AG04450 (cell line): ENCODE data around the gene TET1. TPM values are rescaled to one million over a fixed set of nuclear protein-coding genes. Genes with fewer than 3 reads are reported as not detected.

Source experiments
- CTCF ChIA-PET: fragments of 300-600, 350-600 bp; formaldehyde crosslinking; extraction: SDS; loops from one replicate; lab custom pipeline; 2022; ENCODE audit warnings: antibody characterized with exemption, inconsistent platforms; lab: Charles Lee
- POLR2A ChIA-PET: fragments of 350-600 bp; formaldehyde crosslinking; extraction: SDS; loops from one replicate; lab custom pipeline; 2021; ENCODE audit warnings: antibody characterized with exemption, inconsistent platforms; lab: Yijun Ruan, JAX
- DNase-seq: peaks from one replicate; pipeline ENCODE4 v3.0.0-alpha.2; 2011; ENCODE audit warnings: low read depth, low spot score
- H3K27ac ChIP-seq: one replicate; pipeline ENCODE4 v1.5.1; 2012; ENCODE audit warnings: low read depth, low read length, control low read depth
- H3K27me3 ChIP-seq: one replicate; pipeline ENCODE4 v1.6.0; 2012; ENCODE audit warnings: low read length; ENCODE audit not compliant: control insufficient read depth, insufficient read depth
- H3K4me3 ChIP-seq: 2 replicates; pipeline ENCODE4 v1.5.1; 2011; ENCODE audit warnings: mild to moderate bottlenecking, low read depth, low read length, control low read depth
- H3K9me3 ChIP-seq: 2 replicates; pipeline ENCODE4 v1.5.1; 2012; ENCODE audit warnings: low read length; ENCODE audit not compliant: control insufficient read depth, insufficient read depth
- CTCF ChIP-seq: IDR thresholded peaks from 2 replicates; pipeline ENCODE4 v1.5.1; 2011; ENCODE audit warnings: low read depth, low read length, control low read depth, inconsistent platforms
- polyA plus RNA-seq: library from polyadenylated mRNA; depleted of rRNA; stranded (reverse); fragments of >200 nt; gene quantifications from 2 replicates; pipeline ENCODE4 v1.2.3, GENCODE V29; 2011

TET1 gene
- polyA plus RNA-seq, 1 experiment: 3.4 TPM

GRCh38 chr10:68526634-68527307 lies 33.4 kb upstream of the TET1 start:
- CTCF ChIA-PET: no interaction called here
- Histone ChIP-seq H3K27me3 (no peaks in the 10 kb centered on the region), H3K9me3 (no peaks in the 10 kb centered on the region), H3K4me3 (peak overlapping the region; percentile 85), H3K27ac (peak overlapping the region; percentile 31)
- no peak for DNase-seq
- no peak for TF ChIP-seq CTCF
- POLR2A ChIA-PET: no interaction called here

GRCh38 chr10:68536973-68537372 lies 23.2 kb upstream of the TET1 start:
- no peak for DNase-seq
- H3K27me3 ChIP-seq: no peaks in the 10 kb centered on the region
- H3K4me3 ChIP-seq: no peak overlapping the region
- TF ChIP-seq CTCF: no peak
- H3K27ac ChIP-seq: no peak overlapping the region
- H3K9me3 ChIP-seq: no peaks in the 10 kb centered on the region
- POLR2A ChIA-PET: no interaction called here
- CTCF ChIA-PET: interaction anchor here (0.6 to 1.5 kb wide), 2 partner anchors 13 to 14 kb away, joined by 4 to 9 read pairs; no protein-coding TSS in a partner anchor

- ChIA-PET POLR2A (no interaction called here), CTCF (no interaction called here)
- Histone ChIP-seq H3K27ac (no peak overlapping the region), H3K27me3 (no peaks in the 10 kb centered on the region), H3K9me3 (no peaks in the 10 kb centered on the region), H3K4me3 (no peak overlapping the region)
- TF ChIP-seq CTCF: no peak
- no peak for DNase-seq
Measured at GRCh38 chr10:68537796-68538195, 22.3 kb upstream of the TET1 start.

- Histone ChIP-seq H3K4me3 (no peak overlapping the region), H3K9me3 (no peaks in the 10 kb centered on the region), H3K27ac (peak overlapping the region; percentile 39), H3K27me3 (no peaks in the 10 kb centered on the region)
- DNase-seq: no peak
- TF ChIP-seq CTCF: no peak
- ChIA-PET POLR2A (interaction anchor here (0.6 kb wide), 1 partner anchor 71 kb away, joined by 3 read pairs; the partner anchor contains the start of gene DNA2), CTCF (interaction anchor here (0.6 to 2.1 kb wide), 2 partner anchors 9 to 145 kb away, joined by 3 to 7 read pairs; no protein-coding TSS in a partner anchor)
Measured at GRCh38 chr10:68543004-68543918, 16.9 kb upstream of the TET1 start.
